ENCODE data around the gene AK9.

The AK9 gene

DNA sequence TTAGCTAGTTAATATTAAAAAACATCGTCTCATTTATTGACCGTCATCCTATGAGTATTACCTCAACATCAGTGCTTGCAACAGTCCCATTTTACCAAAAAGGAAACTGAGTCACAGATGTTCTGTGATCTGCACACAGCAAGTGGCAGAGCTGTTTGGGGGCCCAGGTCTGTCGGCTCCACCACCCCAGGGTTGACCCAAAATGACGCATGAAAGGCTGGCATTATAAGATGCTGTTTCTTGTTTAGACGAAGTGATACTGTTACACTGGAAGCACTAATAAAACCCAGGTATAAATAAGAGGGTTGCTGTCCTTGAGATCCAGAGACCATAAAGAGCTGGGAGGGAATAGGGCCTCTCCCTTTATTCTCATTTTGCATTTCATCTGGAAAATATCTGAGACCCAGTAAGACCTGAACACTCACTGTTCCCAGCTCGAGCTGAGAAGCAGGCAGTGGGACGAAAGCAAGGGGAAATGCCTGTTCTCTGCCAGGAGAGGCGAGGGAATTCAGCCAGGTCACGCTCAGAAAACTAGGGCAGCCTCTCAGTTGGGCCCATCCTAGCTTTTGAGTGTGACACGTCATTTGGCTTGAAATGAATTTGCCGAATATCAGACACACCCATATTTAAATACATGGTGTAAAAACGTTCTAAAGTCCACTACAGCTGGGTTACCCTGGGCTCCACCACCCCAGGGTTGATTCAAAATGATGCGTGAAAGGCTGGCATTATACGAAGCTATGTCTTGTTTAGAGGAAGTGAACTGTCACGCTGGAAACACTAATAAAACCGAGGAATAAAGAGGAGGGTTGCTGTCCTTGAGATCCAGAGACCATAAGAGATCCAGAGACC, 234.1 kb downstream of the AK9 start:
- Histone ChIP-seq H3K4me1 (ENCODE audit: control insufficient read depth, low read depth, low read length) (peaks cover 2% of the 10 kb centered on the region), H3K4me2 (ENCODE audit: low read length) (no peak overlapping the region), H3K4me3 (ENCODE audit: low read length) (no peak overlapping the region), H3K27me3 (ENCODE audit: insufficient read depth, low read length, poor library complexity) (no peaks in the 10 kb centered on the region), H3K56ac (ENCODE audit: low read length) (peak overlapping the region; percentile 93), H2BK5ac (ENCODE audit: low read length) (no peak overlapping the region), H3K36me3 (ENCODE audit: control insufficient read depth, insufficient read depth, low read length) (peaks cover 3% of the 10 kb centered on the region), H3K18ac (ENCODE audit: low read length) (no peak overlapping the region), H4K5ac (ENCODE audit: low read length) (no peak overlapping the region), H3K27ac (ENCODE audit: low read depth, low read length) (no peak overlapping the region), H3K23ac (ENCODE audit: low read length) (no peak overlapping the region), H3K9ac (ENCODE audit: low read length) (peak overlapping the region; percentile 78), H2AK5ac (ENCODE audit: low read length) (no peak overlapping the region), H4K8ac (ENCODE audit: low read depth, low read length) (no peak overlapping the region), H3K79me2 (ENCODE audit: control insufficient read depth, insufficient read depth, low read length) (no peaks in the 10 kb centered on the region), H2BK15ac (replicated peaks; ENCODE audit: low read depth) (no peak overlapping the region), H3K4ac (ENCODE audit: low read depth, low read length) (no peak overlapping the region), H2BK120ac (ENCODE audit: low read depth, low read length) (no peak overlapping the region), H3K79me1 (ENCODE audit: low read length) (no peaks in the 10 kb centered on the region)
- no CpG with 5 or more reads among the region's 16 CpGs for WGBS (ENCODE audit: extremely low coverage, insufficient coverage, low lambda C conversion rate)
- no peak for DNase-seq

DNA sequence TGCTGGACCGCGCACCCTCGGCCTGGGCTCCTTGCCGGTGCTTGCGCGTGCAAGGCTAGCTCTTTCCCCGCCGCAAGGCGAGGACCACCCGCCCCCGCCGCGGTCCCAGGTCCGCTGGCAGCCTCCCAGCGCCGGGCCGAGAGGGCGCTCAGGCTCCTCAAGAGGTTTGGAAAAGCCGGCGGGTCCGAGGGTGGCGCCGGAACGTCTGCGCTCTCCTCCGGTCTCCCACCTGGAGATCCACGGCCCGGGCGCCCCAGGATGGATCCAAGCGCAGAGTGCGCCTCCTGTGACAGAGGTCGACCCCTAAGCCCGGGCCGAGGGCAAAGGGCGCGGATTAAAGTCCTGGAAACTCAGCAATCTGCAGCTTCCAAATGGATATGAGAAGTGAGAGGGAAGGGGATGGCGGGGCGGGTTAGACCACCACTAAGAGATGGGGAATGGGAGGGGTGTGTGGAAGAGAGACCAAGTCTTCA, 234.9 kb downstream of the AK9 start:
- H3K18ac ChIP-seq (ENCODE audit: low read length) = peak overlapping the region; percentile 9
- peak overlapping the region; percentile 78 for H3K9ac ChIP-seq (ENCODE audit: low read length)
- H4K8ac ChIP-seq (ENCODE audit: low read depth, low read length) = no peak overlapping the region
- DNase-seq = peak; percentile 54
- no peak overlapping the region for H2BK15ac ChIP-seq (replicated peaks; ENCODE audit: low read depth)
- no peak overlapping the region for H2AK5ac ChIP-seq (ENCODE audit: low read length)
- peak overlapping the region; percentile 21 for H3K4ac ChIP-seq (ENCODE audit: low read depth, low read length)
- H3K27ac ChIP-seq (ENCODE audit: low read depth, low read length) = peak overlapping the region; percentile 29
- H3K79me2 ChIP-seq (ENCODE audit: control insufficient read depth, insufficient read depth, low read length) = no peaks in the 10 kb centered on the region
- peak overlapping the region; percentile 93 for H3K56ac ChIP-seq (ENCODE audit: low read length)
- peaks cover 4% of the 10 kb centered on the region for H3K36me3 ChIP-seq (ENCODE audit: control insufficient read depth, insufficient read depth, low read length)
- H3K79me1 ChIP-seq (ENCODE audit: low read length) = no peaks in the 10 kb centered on the region
- H3K4me1 ChIP-seq (ENCODE audit: control insufficient read depth, low read depth, low read length) = peaks cover 2% of the 10 kb centered on the region
- H2BK120ac ChIP-seq (ENCODE audit: low read depth, low read length) = no peak overlapping the region
- no CpG with 5 or more reads among the region's 38 CpGs for WGBS (ENCODE audit: extremely low coverage, insufficient coverage, low lambda C conversion rate)
- H3K23ac ChIP-seq (ENCODE audit: low read length) = peak overlapping the region; percentile 31
- H3K4me3 ChIP-seq (ENCODE audit: low read length) = peak overlapping the region; percentile 63
- no peak overlapping the region for H4K5ac ChIP-seq (ENCODE audit: low read length)
- no peaks in the 10 kb centered on the region for H3K27me3 ChIP-seq (ENCODE audit: insufficient read depth, low read length, poor library complexity)
- peak overlapping the region; percentile 74 for H3K4me2 ChIP-seq (ENCODE audit: low read length)
- peak overlapping the region; percentile 22 for H2BK5ac ChIP-seq (ENCODE audit: low read length)

DNA sequence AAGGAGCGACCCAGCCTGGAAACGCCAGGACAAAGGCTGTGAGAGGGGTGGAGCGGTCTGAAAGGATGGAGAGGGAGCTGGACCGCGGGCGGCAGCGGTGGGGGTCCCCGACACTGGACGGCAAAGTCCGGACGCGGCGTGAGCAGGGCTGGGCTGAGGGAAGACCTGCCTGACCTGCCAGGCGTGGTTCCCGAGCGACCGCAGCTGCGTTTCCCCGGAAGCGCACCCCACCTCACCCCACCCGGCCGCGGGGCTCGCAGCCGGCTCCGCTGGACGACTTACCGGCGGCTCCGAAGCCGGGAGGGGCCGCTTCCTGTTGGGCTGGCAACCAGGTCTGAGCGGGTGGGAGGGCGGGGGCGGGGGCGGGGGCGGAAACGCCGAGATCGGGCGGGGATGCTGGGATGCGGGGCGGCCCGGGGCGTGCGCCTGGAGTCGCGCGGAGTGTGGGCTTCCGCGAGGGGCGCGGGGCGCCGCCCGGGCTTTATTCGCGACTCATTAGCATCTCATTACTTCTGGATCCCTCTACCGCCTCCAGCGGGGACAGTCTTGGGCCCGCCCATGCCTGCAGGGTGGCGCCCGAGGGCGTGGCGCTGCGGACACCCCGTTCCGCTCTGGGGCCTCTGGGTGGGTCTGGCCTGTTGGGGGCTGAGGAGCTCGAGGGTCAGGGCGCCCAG, 235.4 kb downstream of the AK9 start, which contains the start of gene MICAL1:
Gene MICAL1 (minus strand): TSS at position 336 of the 674 bp plus-strand sequence. CDS start 1,576 bp downstream, outside the sequence.
- H4K8ac ChIP-seq (ENCODE audit: low read depth, low read length) = no peak within 1 kb of the TSS
- no peak within 1 kb of the TSS for H4K5ac ChIP-seq (ENCODE audit: low read length)
- no peaks in the 10 kb centered on the region for H3K27me3 ChIP-seq (ENCODE audit: insufficient read depth, low read length, poor library complexity)
- H3K79me1 ChIP-seq (ENCODE audit: low read length) = no peaks in the 10 kb centered on the region
- peak within 1 kb of the TSS; percentile 18 for H3K18ac ChIP-seq (ENCODE audit: low read length)
- H3K9ac ChIP-seq (ENCODE audit: low read length) = peak within 1 kb of the TSS; percentile 84
- peak within 1 kb of the TSS; percentile 56 for H2BK5ac ChIP-seq (ENCODE audit: low read length)
- DNase-seq = peak; percentile 71
- peak within 1 kb of the TSS; percentile 95 for H3K56ac ChIP-seq (ENCODE audit: low read length)
- H2BK120ac ChIP-seq (ENCODE audit: low read depth, low read length) = no peak within 1 kb of the TSS
- peaks cover 2% of the 10 kb centered on the region for H3K4me1 ChIP-seq (ENCODE audit: control insufficient read depth, low read depth, low read length)
- H3K23ac ChIP-seq (ENCODE audit: low read length) = peak within 1 kb of the TSS; percentile 97
- H3K4me2 ChIP-seq (ENCODE audit: low read length) = peak within 1 kb of the TSS; percentile 74
- H3K4me3 ChIP-seq (ENCODE audit: low read length) = peak within 1 kb of the TSS; percentile 80
- peak within 1 kb of the TSS; percentile 29 for H3K27ac ChIP-seq (ENCODE audit: low read depth, low read length)
- peak within 1 kb of the TSS; percentile 49 for H3K4ac ChIP-seq (ENCODE audit: low read depth, low read length)
- no peak within 1 kb of the TSS for H2BK15ac ChIP-seq (replicated peaks; ENCODE audit: low read depth)
- no peaks in the 10 kb centered on the region for H3K79me2 ChIP-seq (ENCODE audit: control insufficient read depth, insufficient read depth, low read length)
- no CpG with 5 or more reads among the region's 70 CpGs for WGBS (ENCODE audit: extremely low coverage, insufficient coverage, low lambda C conversion rate)
- H2AK5ac ChIP-seq (ENCODE audit: low read length) = no peak within 1 kb of the TSS
- peaks cover 4% of the 10 kb centered on the region for H3K36me3 ChIP-seq (ENCODE audit: control insufficient read depth, insufficient read depth, low read length)

DNA sequence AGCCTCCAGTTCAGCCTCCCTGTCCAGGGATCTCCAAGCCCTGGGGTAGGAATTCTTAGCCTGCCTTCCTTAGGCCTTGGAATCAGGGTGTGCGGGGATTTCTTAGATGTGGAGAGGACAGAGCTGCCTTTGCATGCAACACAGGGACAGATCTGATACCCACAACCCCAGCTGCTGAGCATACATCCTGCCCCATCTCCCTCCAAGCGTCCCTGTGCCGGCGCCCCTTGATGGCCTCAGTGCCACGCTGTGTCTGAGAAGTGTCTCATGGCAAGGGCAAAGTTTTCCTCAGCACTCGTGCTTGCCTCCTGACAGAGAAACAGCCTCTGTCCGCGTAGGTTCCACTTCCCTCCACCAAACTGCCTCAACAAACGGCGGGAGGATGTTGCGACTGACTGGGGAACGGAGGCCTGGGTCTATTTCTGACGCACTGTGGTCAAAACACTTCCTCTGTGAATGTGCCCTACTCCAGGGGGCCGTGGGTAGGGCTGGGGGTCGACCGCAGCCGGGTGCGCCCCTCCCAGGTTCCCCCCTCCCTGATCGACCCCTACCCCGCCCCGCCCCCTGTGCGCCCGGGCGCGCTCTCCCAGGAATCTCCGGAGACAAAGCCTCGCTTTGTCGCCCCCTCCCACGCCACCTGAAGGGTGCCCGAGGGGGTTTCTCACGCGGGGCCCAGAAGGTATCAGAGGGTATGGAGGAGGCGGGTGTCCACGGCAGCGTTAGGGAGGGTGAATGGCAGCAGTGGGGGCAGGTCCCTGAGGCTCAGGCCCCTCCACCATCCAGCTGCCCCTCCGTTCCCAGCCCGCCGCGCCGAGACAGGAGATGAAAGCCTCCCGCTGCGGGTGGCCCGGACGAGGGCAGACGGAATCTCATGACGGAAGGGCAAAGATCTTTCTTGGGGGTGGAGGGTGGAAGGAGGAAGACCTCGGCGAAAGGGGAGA, 236.2 kb downstream of the AK9 start:
- Histone ChIP-seq H3K79me1 (ENCODE audit: low read length) (no peaks in the 10 kb centered on the region), H3K27ac (ENCODE audit: low read depth, low read length) (peak overlapping the region; percentile 13), H4K5ac (ENCODE audit: low read length) (no peak overlapping the region), H2BK5ac (ENCODE audit: low read length) (no peak overlapping the region), H2BK15ac (replicated peaks; ENCODE audit: low read depth) (no peak overlapping the region), H3K4ac (ENCODE audit: low read depth, low read length) (peak overlapping the region; percentile 49), H3K4me2 (ENCODE audit: low read length) (peak overlapping the region; percentile 45), H3K56ac (ENCODE audit: low read length) (peak overlapping the region; percentile 95), H3K36me3 (ENCODE audit: control insufficient read depth, insufficient read depth, low read length) (peaks cover 4% of the 10 kb centered on the region), H3K4me1 (ENCODE audit: control insufficient read depth, low read depth, low read length) (peaks cover 2% of the 10 kb centered on the region), H3K23ac (ENCODE audit: low read length) (peak overlapping the region; percentile 97), H3K9ac (ENCODE audit: low read length) (peak overlapping the region; percentile 84), H4K8ac (ENCODE audit: low read depth, low read length) (no peak overlapping the region), H3K4me3 (ENCODE audit: low read length) (peak overlapping the region; percentile 80), H2BK120ac (ENCODE audit: low read depth, low read length) (no peak overlapping the region), H3K27me3 (ENCODE audit: insufficient read depth, low read length, poor library complexity) (no peaks in the 10 kb centered on the region), H3K79me2 (ENCODE audit: control insufficient read depth, insufficient read depth, low read length) (no peaks in the 10 kb centered on the region), H3K18ac (ENCODE audit: low read length) (peak overlapping the region; percentile 18), H2AK5ac (ENCODE audit: low read length) (no peak overlapping the region)
- WGBS (ENCODE audit: extremely low coverage, insufficient coverage, low lambda C conversion rate) = no CpG with 5 or more reads among the region's 48 CpGs
- DNase-seq = no peak

Measured in mesendoderm (in vitro differentiated cells).